Prostate gland (tissue), 2 donors: ENCODE results near the gene TXNRD3. TPM values are rescaled to one million over a fixed set of nuclear protein-coding genes. Genes with fewer than 3 reads are reported as not detected.

ENCODE experiments used
- DNase-seq: peaks from one replicate; pipeline ENCODE4 v3.0.0-alpha.2; 2019; ENCODE audit warnings: low spot score
- H3K27ac ChIP-seq, 2 donors: fragments of 200-600 bp; sonication (generic); 2 replicates each; pipeline ENCODE4 v1.5.1; 2017 to 2019
- H3K27me3 ChIP-seq: fragments of 200-600 bp; sonication (generic); replicated peaks from 2 replicates; pipeline ENCODE4 v1.5.1; 2019; ENCODE audit not compliant: insufficient read depth
- H3K36me3 ChIP-seq, 2 donors: fragments of 200-600 bp; sonication (generic); 1 replicate in 1 of 2; 2 replicates in 1 of 2; pipeline versions ENCODE4 v1.5.1 to v1.8.1; 2017 to 2019
- H3K4me1 ChIP-seq: fragments of 200-600 bp; sonication (generic); replicated peaks from 2 replicates; pipeline ENCODE4 v1.5.1; 2019
- H3K4me3 ChIP-seq, 2 donors: fragments of 200-600 bp; sonication (generic); 2 replicates each; pipeline ENCODE4 v1.5.1; 2017 to 2019
- H3K9me3 ChIP-seq: fragments of 200-600 bp; sonication (generic); 2 replicates; pipeline ENCODE4 v1.5.1; 2017
- POLR2A ChIP-seq: fragments of 450-650 bp; IDR thresholded peaks from one replicate; pipeline ENCODE4 v1.6.1; 2016; ENCODE audit warnings: antibody characterized with exemption, mild to moderate bottlenecking
- POLR2AphosphoS5 ChIP-seq: sonication (generic); formaldehyde crosslinking; IDR thresholded peaks from one replicate; pipeline ENCODE4 v1.6.1; 2017; ENCODE audit warnings: antibody characterized with exemption
- WGBS: methylation state at CpG from one replicate; pipeline ENCODE4 v1.1.5; 2018; 5-methylcytosine and 5-hydroxymethylcytosine counted together
- intact Hi-C: fragments of 100-400 bp; cut with DNase I; formaldehyde crosslinking; loops from one replicate; pipeline ENCODE4 v1.14.2; 2022
- total RNA-seq, 2 donors: library from RNA; depleted of rRNA; stranded (reverse); fragments of >200 nt; gene quantifications; one replicate each; pipeline ENCODE4 v1.1.0, GENCODE V29; 2016
- TF ChIP-seq, protein P1 (sequence below), 4 experiments: fragments of 200-600 bp in 2 of 4; fragments of 450-650 bp in 2 of 4; sonication (generic) in 2 of 4; IDR thresholded peaks; 1 replicate in 3 of 4; 2 replicates in 1 of 4; pipeline ENCODE4 v1.5.1; 2016 to 2019; ENCODE audit warnings: antibody characterized with exemption in 4 of 4, mild to moderate bottlenecking in 2 of 4, moderate library complexity in 2 of 4

Gene TXNRD3
- total RNA-seq, 2 donors from 2014 or later = 14.4 to 20.7 TPM

DNA sequence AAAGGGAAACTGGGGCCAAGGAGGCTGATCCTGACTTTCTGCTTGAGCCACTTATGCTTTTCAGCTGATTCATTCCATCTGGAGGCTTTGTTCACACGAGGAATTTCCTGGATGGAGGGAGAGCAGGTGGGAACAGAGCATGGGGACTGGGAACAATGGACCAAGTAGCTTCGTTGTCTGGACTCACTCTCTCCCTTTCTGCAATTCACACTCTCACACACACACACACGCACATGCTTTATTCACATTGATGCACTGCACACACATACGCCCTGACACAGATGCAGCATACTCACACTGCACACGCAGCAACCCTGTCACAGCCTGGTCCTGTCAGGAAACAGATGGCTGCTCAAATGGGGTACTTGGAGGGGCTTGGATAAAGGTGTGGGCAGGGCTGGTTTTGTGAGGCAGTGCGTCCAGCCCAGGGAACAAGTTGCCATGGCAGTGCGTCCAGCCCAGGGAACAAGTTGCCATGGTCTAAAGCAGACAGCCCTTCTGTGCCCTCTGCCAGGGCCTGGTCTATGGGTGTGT lies 29.4 kb upstream of the TXNRD3 start:
- Histone ChIP-seq H3K4me1 (peaks cover 5% of the 10 kb centered on the region), H3K36me3 (no peaks in the 10 kb centered on the region), H3K4me3 (no peak overlapping the region), H3K27ac (no peak overlapping the region), H3K27me3 (no peaks in the 10 kb centered on the region), H3K9me3 (no peaks in the 10 kb centered on the region)
- TF ChIP-seq, protein P1, sequence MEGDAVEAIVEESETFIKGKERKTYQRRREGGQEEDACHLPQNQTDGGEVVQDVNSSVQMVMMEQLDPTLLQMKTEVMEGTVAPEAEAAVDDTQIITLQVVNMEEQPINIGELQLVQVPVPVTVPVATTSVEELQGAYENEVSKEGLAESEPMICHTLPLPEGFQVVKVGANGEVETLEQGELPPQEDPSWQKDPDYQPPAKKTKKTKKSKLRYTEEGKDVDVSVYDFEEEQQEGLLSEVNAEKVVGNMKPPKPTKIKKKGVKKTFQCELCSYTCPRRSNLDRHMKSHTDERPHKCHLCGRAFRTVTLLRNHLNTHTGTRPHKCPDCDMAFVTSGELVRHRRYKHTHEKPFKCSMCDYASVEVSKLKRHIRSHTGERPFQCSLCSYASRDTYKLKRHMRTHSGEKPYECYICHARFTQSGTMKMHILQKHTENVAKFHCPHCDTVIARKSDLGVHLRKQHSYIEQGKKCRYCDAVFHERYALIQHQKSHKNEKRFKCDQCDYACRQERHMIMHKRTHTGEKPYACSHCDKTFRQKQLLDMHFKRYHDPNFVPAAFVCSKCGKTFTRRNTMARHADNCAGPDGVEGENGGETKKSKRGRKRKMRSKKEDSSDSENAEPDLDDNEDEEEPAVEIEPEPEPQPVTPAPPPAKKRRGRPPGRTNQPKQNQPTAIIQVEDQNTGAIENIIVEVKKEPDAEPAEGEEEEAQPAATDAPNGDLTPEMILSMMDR (IDR thresholded peaks at IDR 0.05) = no peak
- TF ChIP-seq POLR2A (no peak), POLR2AphosphoS5 (no peak)
- 37% methylated on average over 7 of the region's 7 CpGs for WGBS
- DNase-seq = no peak
- intact Hi-C loops = no loop called here

DNA sequence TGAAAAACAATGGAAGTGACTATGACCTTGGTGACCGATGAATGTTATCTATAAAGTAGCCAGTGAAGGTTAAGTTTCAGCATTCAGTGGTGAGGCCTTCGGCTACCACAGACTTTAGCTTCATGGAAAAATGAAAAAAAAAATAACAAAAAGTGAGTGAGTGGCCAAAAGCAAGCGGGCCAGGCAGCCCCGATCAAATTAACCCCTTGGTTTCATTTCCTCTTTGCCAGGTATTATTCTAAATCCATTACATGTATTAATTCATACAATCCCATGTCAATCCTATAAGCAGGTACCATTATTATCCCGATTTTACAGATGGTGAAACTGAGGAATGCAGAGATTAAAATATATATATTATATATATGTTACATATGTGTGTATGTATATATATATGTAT lies 28.1 kb upstream of the TXNRD3 start:
- H3K4me1 ChIP-seq = peaks cover 5% of the 10 kb centered on the region
- no peaks in the 10 kb centered on the region for H3K9me3 ChIP-seq
- no peak for DNase-seq
- no peak overlapping the region for H3K27ac ChIP-seq
- no peaks in the 10 kb centered on the region for H3K36me3 ChIP-seq
- TF ChIP-seq, protein P1 (IDR thresholded peaks at IDR 0.05) = no peak
- TF ChIP-seq POLR2AphosphoS5 = no peak
- no peak for TF ChIP-seq POLR2A
- no peak overlapping the region for H3K4me3 ChIP-seq
- H3K27me3 ChIP-seq = peaks cover 5% of the 10 kb centered on the region
- intact Hi-C loops = no loop called here
- 71% methylated on average over 5 of the region's 5 CpGs for WGBS

DNA sequence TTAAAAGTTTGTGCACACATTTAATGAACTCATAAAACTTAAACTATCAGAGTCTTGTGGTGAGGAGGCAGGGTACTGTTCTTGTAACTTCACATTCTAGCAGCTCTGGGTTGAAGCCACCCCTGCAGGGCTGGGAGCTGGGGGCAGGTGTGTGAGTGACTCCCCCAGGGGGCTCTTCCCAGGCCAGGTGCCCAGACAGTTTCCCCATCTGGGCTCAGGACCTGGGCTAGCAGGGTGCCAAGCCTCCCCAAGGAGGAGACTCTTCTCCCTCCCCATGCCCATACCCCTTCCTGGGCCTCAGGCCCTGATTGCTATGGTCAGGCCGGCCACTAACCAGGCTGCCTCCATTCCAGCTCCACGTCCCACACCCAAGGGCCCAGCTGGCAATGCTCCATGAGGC lies 27.1 kb upstream of the TXNRD3 start:
- 79% methylated on average over 2 of the region's 2 CpGs for WGBS
- Histone ChIP-seq H3K27ac (no peak overlapping the region), H3K9me3 (no peaks in the 10 kb centered on the region), H3K4me3 (no peak overlapping the region), H3K4me1 (peaks cover 5% of the 10 kb centered on the region), H3K36me3 (no peaks in the 10 kb centered on the region), H3K27me3 (peaks cover 5% of the 10 kb centered on the region)
- intact Hi-C loops = no loop called here
- no peak for TF ChIP-seq POLR2AphosphoS5
- no peak for TF ChIP-seq POLR2A
- TF ChIP-seq, protein P1 (IDR thresholded peaks at IDR 0.05) = no peak
- DNase-seq = no peak

DNA sequence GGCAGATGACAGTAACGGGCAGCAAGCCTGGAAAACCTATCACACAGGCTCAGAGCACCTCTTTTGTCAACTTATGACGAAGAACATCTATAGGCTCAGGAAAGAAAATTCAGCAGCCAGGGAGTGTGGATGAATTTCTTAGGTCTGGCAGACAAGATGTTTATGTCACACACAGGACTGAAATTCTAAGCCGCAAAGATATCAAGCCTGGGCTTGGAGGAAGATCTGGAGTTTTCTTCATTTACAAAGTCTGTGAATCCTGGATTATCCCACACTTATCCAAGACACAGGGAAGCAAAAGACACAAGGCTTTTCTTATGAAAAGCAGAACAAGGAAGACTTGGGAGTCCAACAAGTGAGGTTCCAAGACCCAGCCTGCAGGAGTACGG lies 25.7 kb upstream of the TXNRD3 start:
- TF ChIP-seq POLR2A = no peak
- TF ChIP-seq, protein P1 (IDR thresholded peaks at IDR 0.05) = no peak
- no peak for TF ChIP-seq POLR2AphosphoS5
- WGBS = 49% methylated on average over 4 of the region's 4 CpGs
- no peaks in the 10 kb centered on the region for H3K36me3 ChIP-seq
- H3K4me1 ChIP-seq = peaks cover 5% of the 10 kb centered on the region
- intact Hi-C loops = loop anchor here (2.0 kb wide), 1 partner anchor 774 kb away; no protein-coding TSS in a partner anchor
- no peak overlapping the region for H3K27ac ChIP-seq
- H3K4me3 ChIP-seq = no peak overlapping the region
- H3K9me3 ChIP-seq = no peaks in the 10 kb centered on the region
- DNase-seq = no peak
- H3K27me3 ChIP-seq = peaks cover 5% of the 10 kb centered on the region
